Thyroid gland (tissue), 4 donors: ENCODE data around the gene SLC35D3.

Experiments used
- CTCF ChIP-seq, 6 experiments: fragments of 200-600 bp in 3 of 6; fragments of 450-650 bp in 3 of 6; sonication (generic) in 3 of 6; IDR thresholded peaks; one replicate each; pipeline ENCODE4 v1.5.1; 2016 to 2019; ENCODE audit warnings: antibody characterized with exemption in 6 of 6, mild to moderate bottlenecking in 2 of 6, inconsistent platforms in 1 of 6, moderate library complexity in 1 of 6
- POLR2A ChIP-seq, 2 donors: fragments of 450-650 bp; IDR thresholded peaks; one replicate each; pipeline ENCODE4 v1.6.1; 2017; ENCODE audit warnings: antibody characterized with exemption in 2 of 2, mild to moderate bottlenecking in 2 of 2, moderate library complexity in 1 of 2

- TF ChIP-seq CTCF (IDR thresholded peaks at IDR 0.05) = no peak
- TF ChIP-seq POLR2A (IDR thresholded peaks at IDR 0.05) = no peak
These were observed 37.4 kb downstream of the SLC35D3 start for GRCh38 chr6:136959471-136959891.
